ENCODE data around the gene DGKZ. TPM values are rescaled to one million over a fixed set of nuclear protein-coding genes. Genes with fewer than 3 reads are reported as not detected.

DGKZ gene
- total RNA-seq, 4 donors from 2014 or later: 38.5 to 53.1 (median 45.7) TPM

DNA sequence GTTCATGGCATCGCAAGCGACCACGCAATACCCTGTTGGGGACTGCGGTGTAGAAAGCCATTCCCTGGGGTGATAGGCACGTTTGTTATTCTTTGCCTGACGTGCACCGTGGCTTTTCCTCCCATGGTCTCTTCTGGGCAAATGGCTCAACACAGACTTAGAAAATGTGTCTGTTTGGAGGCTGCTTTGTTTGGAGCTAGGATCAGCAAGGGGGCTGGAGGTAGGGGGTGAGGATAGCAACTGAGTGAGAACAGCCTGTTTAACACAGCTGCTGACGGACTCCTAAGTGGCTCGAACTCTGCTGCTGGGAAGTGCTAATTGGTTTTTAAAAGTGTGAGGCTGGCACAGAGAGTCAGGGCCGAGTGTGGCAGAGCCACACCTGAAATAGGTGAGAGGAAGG, 60.4 kb downstream of the DGKZ start:
- H3K4me1 ChIP-seq: no peaks in the 10 kb centered on the region
- no peaks in the 10 kb centered on the region for H3K27me3 ChIP-seq
- 75 to 88% methylated on average over 9 to 10 of the region's 10 CpGs for WGBS, 2 donors
- intact Hi-C loops (cut with DNase I): no loop called here
- no peak overlapping the region for H3K27ac ChIP-seq
- no peak for TF ChIP-seq POLR2A (IDR thresholded peaks at IDR 0.05)
- TF ChIP-seq CTCF (IDR thresholded peaks at IDR 0.05): no peak
- DNase-seq: no peak
- peaks cover 19 to 100% (median 36%) of the 10 kb centered on the region in 3 donors for H3K36me3 ChIP-seq
- no peaks in the 10 kb centered on the region for H3K9me3 ChIP-seq
- H3K4me3 ChIP-seq: no peak overlapping the region

DNA sequence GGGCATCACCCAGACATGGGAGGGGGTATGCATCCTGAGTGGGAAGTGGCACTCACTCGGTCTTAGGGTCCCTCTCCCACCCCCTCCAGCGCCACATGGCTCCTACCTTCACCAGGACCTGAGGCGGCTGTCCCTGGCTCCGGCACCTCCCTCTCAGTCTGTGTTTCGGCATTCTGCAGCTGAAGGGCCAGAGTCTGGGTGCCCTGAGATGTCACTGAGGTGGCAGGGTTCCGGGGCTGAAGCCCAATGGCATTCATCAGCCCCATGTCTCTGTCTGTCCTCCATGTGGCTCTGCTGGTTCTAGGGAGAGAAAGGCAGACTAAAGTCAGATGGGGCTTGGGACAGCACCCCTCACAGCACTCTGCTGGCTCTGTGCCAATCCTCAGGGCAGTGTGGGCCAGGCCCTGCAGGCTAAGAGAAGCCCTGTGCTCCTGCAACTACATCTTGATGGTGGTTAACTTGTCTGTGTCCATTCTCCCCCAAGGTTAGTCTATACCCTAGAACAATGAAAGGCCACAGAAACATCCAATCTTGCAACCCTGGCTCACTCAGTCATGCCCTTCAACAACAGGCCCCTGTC, 61.2 kb downstream of the DGKZ start:
- peaks cover 19 to 100% (median 36%) of the 10 kb centered on the region in 3 donors for H3K36me3 ChIP-seq
- no peaks in the 10 kb centered on the region for H3K4me1 ChIP-seq
- no peaks in the 10 kb centered on the region for H3K9me3 ChIP-seq
- 83% methylated on average over 1 of the region's 6 CpGs; no CpG with 5 or more reads in 1 of the 2 donors for WGBS, 2 donors
- H3K27me3 ChIP-seq: no peaks in the 10 kb centered on the region
- intact Hi-C loops (cut with DNase I): no loop called here
- no peak overlapping the region for H3K27ac ChIP-seq
- TF ChIP-seq POLR2A (IDR thresholded peaks at IDR 0.05) (no peak), CTCF (IDR thresholded peaks at IDR 0.05) (no peak)
- DNase-seq: no peak
- H3K4me3 ChIP-seq: no peak overlapping the region

GRCh38 chr11:46410021-46410420, 62.8 kb downstream of the DGKZ start:
- no peak for TF ChIP-seq POLR2A (IDR thresholded peaks at IDR 0.05)
- TF ChIP-seq CTCF (IDR thresholded peaks at IDR 0.05): no peak
- Histone ChIP-seq H3K4me3 (no peak overlapping the region), H3K9me3 (no peaks in the 10 kb centered on the region), H3K27me3 (no peaks in the 10 kb centered on the region), H3K27ac (no peak overlapping the region), H3K4me1 (no peaks in the 10 kb centered on the region), H3K36me3 (peaks cover 29 to 100% (median 32%) of the 10 kb centered on the region in 3 donors)
- DNase-seq: no peak
- 85% methylated on average over 5 of the region's 5 CpGs; no CpG with 5 or more reads in 1 of the 2 donors for WGBS, 2 donors
- intact Hi-C loops (cut with DNase I): no loop called here

- no peaks in the 10 kb centered on the region for H3K27me3 ChIP-seq
- no peaks in the 10 kb centered on the region for H3K9me3 ChIP-seq
- no peak for DNase-seq
- no peak overlapping the region for H3K27ac ChIP-seq
- H3K36me3 ChIP-seq: peaks cover 13 to 95% (median 26%) of the 10 kb centered on the region in 3 donors
- TF ChIP-seq CTCF (IDR thresholded peaks at IDR 0.05): no peak
- TF ChIP-seq POLR2A (IDR thresholded peaks at IDR 0.05): no peak
- 90 to 98% methylated on average over 7 to 8 of the region's 9 CpGs for WGBS, 2 donors
- H3K4me1 ChIP-seq: no peaks in the 10 kb centered on the region
- intact Hi-C loops (cut with DNase I): no loop called here
- no peak overlapping the region for H3K4me3 ChIP-seq
Observed at GRCh38 chr11:46413760-46414465, 66.7 kb downstream of the DGKZ start.

GRCh38 chr11:46414466-46414796, 67.2 kb downstream of the DGKZ start:
- peaks cover 13 to 91% (median 22%) of the 10 kb centered on the region in 3 donors for H3K36me3 ChIP-seq
- no peak for TF ChIP-seq CTCF (IDR thresholded peaks at IDR 0.05)
- TF ChIP-seq POLR2A (IDR thresholded peaks at IDR 0.05): no peak

More at GRCh38 chr11:46414466-46414796, 67.2 kb downstream of the DGKZ start:
- intact Hi-C loops (cut with DNase I): no loop called here
- Histone ChIP-seq H3K4me3 (no peak overlapping the region), H3K9me3 (no peaks in the 10 kb centered on the region), H3K4me1 (no peaks in the 10 kb centered on the region), H3K27ac (no peak overlapping the region), H3K27me3 (no peaks in the 10 kb centered on the region)
- no peak for DNase-seq
- WGBS, 2 donors: 95 to 100% methylated on average over 3 of the region's 5 CpGs
